Measurements from ENCODE around the gene ITGA5.
A peak's percentile ranks its signal among the peaks of the same experiment; 100 is the strongest.

The ITGA5 gene

GRCh38 chr12:54407183-54407905 lies 11.7 kb downstream of the ITGA5 start:
- no peak for DNase-seq

- DNase-seq, result no peak
Measured at GRCh38 chr12:54405573-54405972, 13.5 kb downstream of the ITGA5 start.

GRCh38 chr12:54405106-54405505 lies 14.0 kb downstream of the ITGA5 start:
- no peak for DNase-seq

- peak; percentile 56 for DNase-seq
Measured at GRCh38 chr12:54404061-54405004, 14.7 kb downstream of the ITGA5 start.

GRCh38 chr12:54401119-54401518 lies 17.9 kb downstream of the ITGA5 start:
- no peak for DNase-seq

- DNase-seq, result peak; percentile 86
Measured at GRCh38 chr12:54398995-54399793, 19.9 kb downstream of the ITGA5 start.

- DNase-seq, result no peak
Measured at GRCh38 chr12:54398218-54398617, 20.8 kb downstream of the ITGA5 start.

- DNase-seq, result no peak
Measured at GRCh38 chr12:54397157-54397556, 21.9 kb downstream of the ITGA5 start.

GRCh38 chr12:54395545-54395944 lies 23.5 kb downstream of the ITGA5 start:
- DNase-seq, result no peak

- DNase-seq, result no peak
Measured at GRCh38 chr12:54394986-54395385, 24.1 kb downstream of the ITGA5 start.

- DNase-seq, result no peak
Measured at GRCh38 chr12:54394281-54394719, 24.8 kb downstream of the ITGA5 start.

- no peak for DNase-seq
Measured at GRCh38 chr12:54393743-54394142, 25.3 kb downstream of the ITGA5 start.

- DNase-seq, result no peak
Measured at GRCh38 chr12:54393207-54393609, 25.9 kb downstream of the ITGA5 start.

GRCh38 chr12:54392485-54393206 lies 26.4 kb downstream of the ITGA5 start:
- no peak for DNase-seq

- peak; percentile 73 for DNase-seq
Measured at GRCh38 chr12:54390668-54391551, 28.2 kb downstream of the ITGA5 start.

GRCh38 chr12:54390176-54390667 lies 28.8 kb downstream of the ITGA5 start:
- no peak for DNase-seq

GRCh38 chr12:54389607-54390175 lies 29.4 kb downstream of the ITGA5 start:
- no peak for DNase-seq

GRCh38 chr12:54389134-54389508 lies 29.9 kb downstream of the ITGA5 start:
- DNase-seq, result no peak

GRCh38 chr12:54388237-54389133 lies 30.6 kb downstream of the ITGA5 start:
- DNase-seq, result no peak

GRCh38 chr12:54387114-54387467 lies 32.0 kb downstream of the ITGA5 start:
- no peak for DNase-seq

Measured in stimulated activated CD4-positive, alpha-beta T cell treated with anti-CD3 and anti-CD28 coated beads, Interleukin-4, amount 100 ng/mL, for 1 hour (primary cell).